HEK293 (cell line): Measurements from ENCODE around the gene TNFAIP8L2.

Source experiments
- EGR2 ChIP-seq: fragments of 450-650 bp; formaldehyde crosslinking; IDR thresholded peaks from 2 replicates; pipeline ENCODE4 v1.5.1; 2016; ENCODE audit warnings: low read depth, missing biosample characterization, missing genetic modification characterization
- ELK4 ChIP-seq: IDR thresholded peaks from 2 replicates; pipeline ENCODE4 v1.6.1; 2011; ENCODE audit warnings: mild to moderate bottlenecking, low read depth, low read length, borderline replicate concordance
- GFI1B ChIP-seq: fragments of 450-650 bp; formaldehyde crosslinking; IDR thresholded peaks from 2 replicates; pipeline ENCODE4 v1.5.1; 2016; ENCODE audit warnings: missing biosample characterization, missing genetic modification characterization
- KLF16 ChIP-seq: fragments of 450-650 bp; formaldehyde crosslinking; IDR thresholded peaks from 2 replicates; pipeline ENCODE4 v1.5.1; 2017; ENCODE audit warnings: missing biosample characterization, missing genetic modification characterization
- KLF8 ChIP-seq: fragments of 450-650 bp; formaldehyde crosslinking; IDR thresholded peaks from 2 replicates; pipeline ENCODE4 v1.5.1; 2016; ENCODE audit warnings: missing biosample characterization, missing genetic modification characterization
- MEIS1 ChIP-seq: sonication (generic); formaldehyde crosslinking; IDR thresholded peaks from 2 replicates; pipeline ENCODE4 v1.8.1; 2022; ENCODE audit warnings: missing genetic modification reagents, mild to moderate bottlenecking, borderline replicate concordance
- SP3 ChIP-seq: fragments of 450-650 bp; formaldehyde crosslinking; IDR thresholded peaks from 2 replicates; pipeline ENCODE4 v1.5.1; 2016; ENCODE audit warnings: missing biosample characterization, missing genetic modification characterization
- YY1 ChIP-seq: fragments of 450-650 bp; formaldehyde crosslinking; IDR thresholded peaks from 2 replicates; pipeline ENCODE4 v1.5.1; 2018; ENCODE audit warnings: missing biosample characterization, missing genetic modification characterization
- ZBTB26 ChIP-seq: fragments of 450-650 bp; formaldehyde crosslinking; optimal IDR thresholded peaks from 2 replicates; pipeline ENCODE3; 2016; ENCODE audit warnings: missing biosample characterization, mild to moderate bottlenecking, missing genetic modification characterization
- ZBTB7A ChIP-seq: fragments of 450-650 bp; formaldehyde crosslinking; IDR thresholded peaks from 2 replicates; pipeline ENCODE4 v1.5.1; 2016; ENCODE audit warnings: low read depth, missing biosample characterization, missing genetic modification characterization
- ZBTB8A ChIP-seq: fragments of 450-650 bp; formaldehyde crosslinking; IDR thresholded peaks from 2 replicates; pipeline ENCODE4 v1.5.1; 2016; ENCODE audit warnings: missing biosample characterization, missing genetic modification characterization
- ZNF121 ChIP-seq: fragments of 450-650 bp; formaldehyde crosslinking; IDR thresholded peaks from 2 replicates; pipeline ENCODE4 v1.5.1; 2016; ENCODE audit warnings: missing biosample characterization, missing genetic modification characterization
- ZNF146 ChIP-seq: fragments of 450-650 bp; formaldehyde crosslinking; IDR thresholded peaks from 2 replicates; pipeline ENCODE4 v1.5.1; 2016; ENCODE audit warnings: missing biosample characterization, missing genetic modification characterization
- ZNF23 ChIP-seq: fragments of 450-650 bp; formaldehyde crosslinking; IDR thresholded peaks from 2 replicates; pipeline ENCODE4 v1.5.1; 2016; ENCODE audit warnings: missing biosample characterization, missing genetic modification characterization, borderline replicate concordance
- ZNF266 ChIP-seq: fragments of 450-650 bp; formaldehyde crosslinking; IDR thresholded peaks from 2 replicates; pipeline ENCODE4 v1.5.1; 2016; ENCODE audit warnings: missing biosample characterization, missing genetic modification characterization, low read depth
- ZNF292 ChIP-seq: fragments of 450-650 bp; formaldehyde crosslinking; IDR thresholded peaks from 2 replicates; pipeline ENCODE4 v1.5.1; 2016; ENCODE audit warnings: low read depth, missing biosample characterization, missing genetic modification characterization, borderline replicate concordance
- ZNF324 ChIP-seq: fragments of 450-650 bp; formaldehyde crosslinking; IDR thresholded peaks from 2 replicates; pipeline ENCODE4 v1.5.1; 2016; ENCODE audit warnings: missing biosample characterization, missing genetic modification characterization
- ZNF335 ChIP-seq: fragments of 450-650 bp; formaldehyde crosslinking; conservative IDR thresholded peaks from 2 replicates; pipeline ENCODE4 v1.5.1; 2016; ENCODE audit warnings: missing biosample characterization, missing genetic modification characterization
- ZNF341 ChIP-seq: fragments of 450-650 bp; formaldehyde crosslinking; IDR thresholded peaks from 2 replicates; pipeline ENCODE4; 2016; ENCODE audit warnings: low read depth, missing biosample characterization, missing genetic modification characterization
- ZNF350 ChIP-seq: fragments of 450-650 bp; formaldehyde crosslinking; IDR thresholded peaks from 2 replicates; pipeline ENCODE4 v1.5.0; 2017; ENCODE audit warnings: missing biosample characterization, mild to moderate bottlenecking, missing genetic modification characterization
- ZNF366 ChIP-seq: fragments of 450-650 bp; formaldehyde crosslinking; conservative IDR thresholded peaks from 2 replicates; pipeline ENCODE4 v1.5.1; 2016; ENCODE audit warnings: missing biosample characterization, missing genetic modification characterization
- ZNF48 ChIP-seq: fragments of 450-650 bp; formaldehyde crosslinking; IDR thresholded peaks from 2 replicates; pipeline ENCODE4 v1.5.1; 2016; ENCODE audit warnings: missing biosample characterization, missing genetic modification characterization
- ZNF518A ChIP-seq: fragments of 450-650 bp; formaldehyde crosslinking; conservative IDR thresholded peaks from 2 replicates; pipeline ENCODE4 v1.5.1; 2016; ENCODE audit warnings: low read depth, missing biosample characterization, missing genetic modification characterization
- ZNF580 ChIP-seq: fragments of 450-650 bp; formaldehyde crosslinking; IDR thresholded peaks from 2 replicates; pipeline ENCODE4 v1.5.1; 2016; ENCODE audit warnings: missing biosample characterization, missing genetic modification characterization
- ZNF610 ChIP-seq: fragments of 450-650 bp; formaldehyde crosslinking; IDR thresholded peaks from 2 replicates; pipeline ENCODE4 v1.5.1; 2016; ENCODE audit warnings: missing biosample characterization, missing genetic modification characterization, borderline replicate concordance
- ZNF623 ChIP-seq: fragments of 450-650 bp; formaldehyde crosslinking; IDR thresholded peaks from 2 replicates; pipeline ENCODE4 v1.5.1; 2016; ENCODE audit warnings: missing biosample characterization, missing genetic modification characterization
- ZNF660 ChIP-seq: fragments of 450-650 bp; IDR thresholded peaks from 2 replicates; pipeline ENCODE4 v1.5.1; 2018; ENCODE audit warnings: missing biosample characterization, mild to moderate bottlenecking, missing genetic modification characterization
- ZNF76 ChIP-seq: fragments of 450-650 bp; formaldehyde crosslinking; IDR thresholded peaks from 2 replicates; pipeline ENCODE4; 2016; ENCODE audit warnings: low read depth, missing biosample characterization, missing genetic modification characterization, borderline replicate concordance
- ZNF785 ChIP-seq: fragments of 450-650 bp; formaldehyde crosslinking; IDR thresholded peaks from 2 replicates; pipeline ENCODE4 v1.5.1; 2016; ENCODE audit warnings: missing biosample characterization, missing genetic modification characterization

Gene TNFAIP8L2

GRCh38 chr1:151165738-151166504 is 9.5 kb downstream of the TNFAIP8L2 start, which contains the start of the genes LYSMD1 and SCNM1 (continued):
- TF ChIP-seq SP3 (tag by site-specific recombination) (peak; percentile 83), ZNF324 (tag by site-specific recombination) (0 out of 2 replicates have a peak, but pooled peaks have one; percentile 3), ZNF76 (tag by site-specific recombination) (peak; percentile 99), ZBTB7A (tag by site-specific recombination) (no peak), ZNF350 (tag by site-specific recombination) (no peak), ELK4 (peak; percentile 97), ZNF341 (peak; percentile 19), ZNF610 (tag by site-specific recombination) (peak; percentile 88), ZNF660 (peak; percentile 79), ZNF23 (tag by site-specific recombination) (no peak), ZBTB8A (peak; percentile 38), ZNF292 (no peak), ZNF518A (tag by site-specific recombination) (peak; percentile 91), KLF16 (tag by site-specific recombination) (peak; percentile 21; the same call in 1 of the 2 replicates), ZNF580 (peak; percentile 85), ZBTB26 (peak; percentile 51), ZNF121 (tag by site-specific recombination) (no peak), GFI1B (no peak), ZNF335 (tag by site-specific recombination) (peak; percentile 95), ZNF785 (tag by site-specific recombination) (no peak), MEIS1 (CRISPR knock-in tag) (no peak), ZNF48 (tag by site-specific recombination) (no peak), YY1 (tag by site-specific recombination) (0 out of 2 replicates have a peak, but pooled peaks have one; percentile 10), KLF8 (tag by site-specific recombination) (peak; percentile 68), ZNF623 (tag by site-specific recombination) (0 out of 2 replicates have a peak, but pooled peaks have one; percentile 7), ZNF146 (0 out of 2 replicates have a peak, but pooled peaks have one; percentile 2), ZNF266 (tag by site-specific recombination) (no peak), ZNF366 (tag by site-specific recombination) (peak; percentile 96), EGR2 (tag by site-specific recombination) (no peak)
